CD14-positive monocyte (primary cell): ENCODE data around the gene CLCF1. TPM values are rescaled to one million over a fixed set of nuclear protein-coding genes. Genes with fewer than 3 reads are reported as not detected.

Experiments
- DNase-seq, 3 donors: peaks; one replicate each; pipeline ENCODE4 v3.0.0-alpha.2; 2011 to 2022
- H2AFZ ChIP-seq: 2 replicates; pipeline ENCODE4 v1.6.0; 2012; ENCODE audit warnings: mild to moderate bottlenecking, low read depth, low read length, inconsistent platforms; ENCODE audit not compliant: insufficient read depth, poor library complexity, severe bottlenecking
- H3K27ac ChIP-seq, 2 donors: 1 replicate in 1 of 2; 2 replicates in 1 of 2; pipeline ENCODE4 v1.5.1; 2012 to 2013; ENCODE audit warnings: low read length in 2 of 2, control low read depth in 1 of 2, inconsistent platforms in 1 of 2, low read depth in 1 of 2, mild to moderate bottlenecking in 1 of 2
- H3K27me3 ChIP-seq, 2 donors: one replicate each; pipeline versions ENCODE4 v1.6.0 to v1.6.1; 2011 to 2013; ENCODE audit warnings: low read length in 2 of 2; ENCODE audit not compliant: control insufficient read depth in 2 of 2, insufficient read depth in 2 of 2
- H3K36me3 ChIP-seq, 2 donors: replicated peaks in 1 of 2; 1 replicate in 1 of 2; 2 replicates in 1 of 2; pipeline versions ENCODE4 v1.5.1 to v1.6.1; 2012 to 2013; ENCODE audit warnings: low read length in 2 of 2, control low read depth in 1 of 2, inconsistent platforms in 1 of 2, mild to moderate bottlenecking in 1 of 2; ENCODE audit not compliant: insufficient read depth in 2 of 2, control insufficient read depth in 1 of 2
- H3K4me1 ChIP-seq, 2 donors: 1 replicate in 1 of 2; 2 replicates in 1 of 2; pipeline versions ENCODE4 v1.5.1 to v1.6.1; 2012 to 2013; ENCODE audit warnings: low read length in 2 of 2, control low read depth in 1 of 2, inconsistent platforms in 1 of 2, mild to moderate bottlenecking in 1 of 2, moderate library complexity in 1 of 2; ENCODE audit not compliant: insufficient read depth in 2 of 2, control insufficient read depth in 1 of 2
- H3K4me2 ChIP-seq: replicated peaks from 2 replicates; pipeline ENCODE3; 2012; ENCODE audit warnings: low read length, moderate library complexity, mild to moderate bottlenecking; ENCODE audit not compliant: poor library complexity, severe bottlenecking; ENCODE audit errors: extremely low read depth
- H3K4me3 ChIP-seq, 3 experiments: fragments of 200-600 bp in 1 of 3; sonication (generic) in 1 of 3; replicated peaks in 1 of 3; 1 replicate in 2 of 3; 2 replicates in 1 of 3; pipeline ENCODE4 v1.5.1; 2011 to 2013; ENCODE audit warnings: low read length in 3 of 3, mild to moderate bottlenecking in 3 of 3, control low read depth in 2 of 3, low read depth in 2 of 3, inconsistent platforms in 1 of 3, moderate library complexity in 1 of 3
- H3K79me2 ChIP-seq: 2 replicates; pipeline ENCODE4 v1.6.0; 2012; ENCODE audit warnings: mild to moderate bottlenecking, control low read depth, inconsistent platforms, low read length, moderate library complexity; ENCODE audit not compliant: insufficient read depth
- H3K9ac ChIP-seq: 2 replicates; pipeline ENCODE4 v1.6.0; 2017; ENCODE audit warnings: low read length, mild to moderate bottlenecking; ENCODE audit not compliant: insufficient read depth, poor library complexity, severe bottlenecking
- H3K9me3 ChIP-seq, 2 donors: replicated peaks in 1 of 2; 1 replicate in 1 of 2; 2 replicates in 1 of 2; pipeline versions ENCODE4 v1.5.1 to v1.6.1; 2012 to 2013; ENCODE audit warnings: low read length in 2 of 2, control low read depth in 1 of 2; ENCODE audit not compliant: control insufficient read depth in 1 of 2, insufficient read depth in 1 of 2
- H4K20me1 ChIP-seq: 2 replicates; pipeline ENCODE4 v1.6.0; 2012; ENCODE audit warnings: mild to moderate bottlenecking, low read length, control low read depth, moderate library complexity; ENCODE audit not compliant: insufficient read depth
- H3K27ac Mint-ChIP-seq, 7 donors: one replicate each; pipeline ENCODE4 v1.8.0; 2020; ENCODE audit warnings: mild to moderate bottlenecking in 7 of 7, mixed read lengths in 7 of 7, moderate library complexity in 6 of 7, inconsistent platforms in 2 of 7
- H3K27me3 Mint-ChIP-seq, 3 donors: one replicate each; pipeline ENCODE4 v1.8.0; 2021 to 2022; ENCODE audit warnings: low read depth in 3 of 3, mild to moderate bottlenecking in 3 of 3, mixed read lengths in 3 of 3, moderate library complexity in 3 of 3, inconsistent platforms in 1 of 3
- H3K36me3 Mint-ChIP-seq, 2 donors: one replicate each; pipeline ENCODE4 v1.8.0; 2020; ENCODE audit warnings: mixed read lengths in 2 of 2, inconsistent platforms in 1 of 2, mild to moderate bottlenecking in 1 of 2
- H3K4me1 Mint-ChIP-seq: one replicate; pipeline ENCODE4 v1.8.0; 2020; ENCODE audit warnings: mild to moderate bottlenecking, mixed read lengths
- H3K4me3 Mint-ChIP-seq, 2 donors: one replicate each; pipeline ENCODE4 v1.8.0; 2020; ENCODE audit warnings: mild to moderate bottlenecking in 2 of 2, mixed read lengths in 2 of 2, moderate library complexity in 1 of 2
- H3K9me3 Mint-ChIP-seq, 7 donors: one replicate each; pipeline ENCODE4 v1.8.0; 2020 to 2022; ENCODE audit warnings: mixed read lengths in 7 of 7, mild to moderate bottlenecking in 6 of 7, moderate library complexity in 6 of 7, inconsistent platforms in 2 of 7
- CTCF ChIP-seq: fragments of 200-600 bp; IDR thresholded peaks from one replicate; pipeline ENCODE4 v1.8.0; 2022; ENCODE audit warnings: antibody characterized with exemption, mild to moderate bottlenecking
- WGBS: methylation state at CpG from one replicate; pipeline ENCODE4 v1.1.5; 2013; ENCODE audit warnings: missing lambda C conversion rate; ENCODE audit not compliant: insufficient coverage; 5-methylcytosine and 5-hydroxymethylcytosine counted together
- intact Hi-C, 2 donors: fragments of 100-400 bp; cut with micrococcal nuclease; formaldehyde crosslinking; loops; one replicate each; pipeline versions ENCODE4 v1.15.0 to v1.15.1; 2023
- polyA plus RNA-seq, 3 donors: library from polyadenylated mRNA; depleted of rRNA in 1 of 3; unstranded in 2 of 3; stranded (reverse) in 1 of 3; fragments of 300-500 nt in 2 of 3; fragments of >200 nt in 1 of 3; fragmentation: Illumina TruSeq in 2 of 3; gene quantifications; 1 replicate in 2 of 3; 2 replicates in 1 of 3; pipeline ENCODE4 v1.2.3, GENCODE V29; 2012 to 2021

CLCF1 gene
- polyA plus RNA-seq, 3 donors: 0.44 to 14.8 (median 0.94) TPM

DNA sequence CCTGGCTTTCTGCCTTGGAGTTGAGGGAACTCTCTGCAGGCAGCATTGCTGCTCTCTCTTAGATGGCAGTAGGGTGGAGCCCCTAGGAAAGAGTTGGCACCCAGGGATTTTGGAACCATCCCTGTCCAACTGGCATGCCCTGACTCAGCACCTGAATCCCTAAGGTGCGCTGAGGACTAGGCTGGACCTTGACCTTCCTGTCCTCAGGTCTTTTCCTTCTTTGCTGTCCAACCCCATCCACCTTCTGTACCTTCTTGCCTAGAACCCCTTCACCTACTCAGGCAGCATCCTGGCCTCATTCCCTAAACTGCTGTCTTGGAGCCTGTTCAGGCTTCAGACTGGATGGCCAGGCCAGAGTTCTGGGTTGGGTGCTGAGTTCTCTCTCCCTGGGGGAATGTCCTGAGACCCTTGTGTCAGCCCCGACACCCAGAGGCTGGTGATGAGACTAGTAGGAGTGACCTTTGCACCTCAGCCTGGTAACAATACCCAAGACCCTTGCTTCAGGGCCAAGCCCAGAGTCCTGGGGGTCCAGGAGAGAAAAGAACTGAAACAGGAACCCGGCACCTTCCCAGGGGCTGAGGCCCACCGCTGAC lies 17.5 kb downstream of the CLCF1 start:
- Histone ChIP-seq H3K9me3 (no peaks in the 10 kb centered on the region), H3K79me2 (peaks cover 34% of the 10 kb centered on the region), H2AFZ (no peak overlapping the region), H3K4me1 (peaks cover 74 to 80% of the 10 kb centered on the region in 2 donors), H4K20me1 (peaks cover 3% of the 10 kb centered on the region), H3K27ac (peak overlapping the region; percentile 86 to 99), H3K27me3 (no peaks in the 10 kb centered on the region), H3K4me3 (peak overlapping the region in 1 of 3 experiments; percentile 35), H3K36me3 (no peaks in the 10 kb centered on the region), H3K4me2 (no peak overlapping the region), H3K9ac (peak overlapping the region; percentile 43)
- peaks cover 69% of the 10 kb centered on the region for H3K4me1 Mint-ChIP-seq
- peaks cover 8 to 9% of the 10 kb centered on the region in 2 donors for H3K36me3 Mint-ChIP-seq
- peaks cover 0 to 6% (median 4%) of the 10 kb centered on the region in 3 donors for H3K27me3 Mint-ChIP-seq
- H3K4me3 Mint-ChIP-seq: no peak overlapping the region
- 100% methylated on average over 1 of the region's 4 CpGs for WGBS
- DNase-seq: no peak
- intact Hi-C loops: loop anchor here in 1 of 2 donors (2.0 kb wide), 1 partner anchor 15 kb away; no protein-coding TSS in a partner anchor
- TF ChIP-seq CTCF: no peak
- peaks cover 0 to 2% (median 0%) of the 10 kb centered on the region in 7 donors for H3K9me3 Mint-ChIP-seq
- peak overlapping the region; percentile 50 to 99 (median 97) for H3K27ac Mint-ChIP-seq

GRCh38 chr11:67355023-67355793 lies 18.2 kb downstream of the CLCF1 start:
- no peaks in the 10 kb centered on the region for H3K27me3 ChIP-seq
- H3K36me3 ChIP-seq: no peaks in the 10 kb centered on the region
- Mint-ChIP-seq H3K4me3 (no peak overlapping the region), H3K27ac (peak overlapping the region; percentile 97 to 100 (median 99)), H3K27me3 (peaks cover 0 to 4% (median 2%) of the 10 kb centered on the region in 3 donors), H3K9me3 (peaks cover 0 to 2% (median 0%) of the 10 kb centered on the region in 7 donors), H3K4me1 (peaks cover 70% of the 10 kb centered on the region), H3K36me3 (peaks cover 8 to 9% of the 10 kb centered on the region in 2 donors)
- peak overlapping the region; percentile 96 to 99 for H3K27ac ChIP-seq
- H2AFZ ChIP-seq: no peak overlapping the region
- no peaks in the 10 kb centered on the region for H3K9me3 ChIP-seq
- peaks cover 74 to 81% of the 10 kb centered on the region in 2 donors for H3K4me1 ChIP-seq
- peak overlapping the region; percentile 97 for H3K9ac ChIP-seq
- 93% methylated on average over 5 of the region's 11 CpGs for WGBS
- H3K4me2 ChIP-seq: peak overlapping the region; percentile 75
- TF ChIP-seq CTCF: no peak
- H4K20me1 ChIP-seq: peaks cover 8% of the 10 kb centered on the region
- no peak for DNase-seq
- peak overlapping the region in 1 of 3 experiments; percentile 85 for H3K4me3 ChIP-seq
- intact Hi-C loops: no loop called here
- H3K79me2 ChIP-seq: peaks cover 34% of the 10 kb centered on the region
